ENCODE measurements around the gene NOTCH2. TPM values are rescaled to one million over a fixed set of nuclear protein-coding genes. Genes with fewer than 3 reads are reported as not detected.

The NOTCH2 gene
- total RNA-seq (2022; extraction: Qiagen RNA extraction; ENCODE audit: low read depth) = 23.2 to 32.9 TPM (median 30.4 TPM) in 5 replicates

DNA sequence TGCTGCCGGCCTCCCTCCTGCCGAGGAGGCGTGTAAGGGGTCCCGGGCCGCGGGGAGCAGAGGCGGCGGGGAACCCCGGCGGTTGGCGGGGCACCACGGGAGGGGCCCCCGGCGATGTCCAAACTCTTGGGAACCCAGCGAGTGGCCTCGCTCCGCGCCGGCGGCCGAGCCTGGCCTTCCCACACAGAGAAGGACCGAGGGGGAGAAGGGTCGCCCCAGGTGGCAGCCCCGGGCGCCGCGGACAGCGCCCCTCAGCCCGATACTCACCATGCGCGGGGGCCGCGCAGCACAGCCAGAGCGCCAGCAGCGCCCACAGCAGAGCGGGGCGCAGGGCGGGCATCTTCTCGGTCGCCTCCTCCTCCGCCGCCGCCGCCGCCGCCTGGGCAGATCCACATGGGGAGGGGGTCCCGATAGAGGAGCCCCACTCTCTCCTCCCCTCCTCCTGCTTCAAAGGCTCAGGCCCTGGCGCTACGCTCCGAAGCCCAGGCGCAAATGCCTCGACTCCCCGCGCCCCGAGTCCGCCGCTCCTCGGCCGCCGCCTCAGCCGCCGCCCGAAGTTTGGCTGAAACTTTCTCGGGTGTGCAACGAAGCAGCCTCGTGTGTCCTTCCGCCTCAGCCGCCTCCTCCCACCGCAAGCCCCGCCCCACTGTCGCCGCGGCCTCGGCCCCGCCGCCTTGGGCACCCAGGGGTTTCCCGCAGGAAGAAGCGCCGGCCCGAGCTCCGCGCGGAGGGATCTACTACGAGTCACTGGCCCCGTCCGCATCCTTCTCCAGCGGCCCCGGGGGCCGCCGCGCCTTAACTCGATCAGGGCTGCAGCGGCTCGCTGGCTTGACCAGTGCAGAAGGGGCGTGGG, at the start of gene NOTCH2:
NOTCH2 (minus strand) TSS at position 596 of the 853 bp plus-strand sequence; CDS start at position 340, 256 bp downstream.

DNA sequence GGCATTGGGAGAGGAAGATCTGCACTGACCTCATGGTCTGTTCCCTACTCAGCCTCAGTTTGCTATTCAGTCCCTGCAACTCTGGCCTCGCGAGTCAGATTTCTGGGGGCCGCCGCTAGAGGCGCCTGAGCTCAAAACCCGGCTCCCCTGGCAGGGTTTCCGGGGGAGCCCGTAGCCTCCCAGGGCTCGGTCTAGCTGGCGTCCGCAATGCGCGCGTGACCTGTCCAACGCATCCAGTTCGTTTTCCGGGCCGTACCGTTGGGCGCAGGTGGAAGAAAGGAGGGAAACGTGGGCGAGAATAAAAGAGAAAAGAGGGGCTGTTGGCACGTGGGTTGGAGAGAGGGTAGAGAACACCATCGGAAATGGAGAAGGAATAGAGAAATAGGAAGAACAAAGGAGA, 173.2 kb downstream of the NOTCH2 start, which contains the start of gene ADAM30:
ADAM30 (minus strand) TSS at position 213 of the 400 bp plus-strand sequence; CDS start at position 34, 179 bp downstream.

Other genes with a start within 250 kb of the NOTCH2 start
- not detected in 5 replicates for gene ADAM30, start 173.1 kb downstream of the NOTCH2 start, total RNA-seq (2022; extraction: Qiagen RNA extraction; ENCODE audit: low read depth)
- gene SEC22B, start 106.9 kb upstream of the NOTCH2 start, total RNA-seq (2022; extraction: Qiagen RNA extraction; ENCODE audit: low read depth) = 8.0 to 9.5 TPM (median 8.4 TPM) in 5 replicates